Measurements from ENCODE around the gene SGK1.

Gene SGK1

DNA sequence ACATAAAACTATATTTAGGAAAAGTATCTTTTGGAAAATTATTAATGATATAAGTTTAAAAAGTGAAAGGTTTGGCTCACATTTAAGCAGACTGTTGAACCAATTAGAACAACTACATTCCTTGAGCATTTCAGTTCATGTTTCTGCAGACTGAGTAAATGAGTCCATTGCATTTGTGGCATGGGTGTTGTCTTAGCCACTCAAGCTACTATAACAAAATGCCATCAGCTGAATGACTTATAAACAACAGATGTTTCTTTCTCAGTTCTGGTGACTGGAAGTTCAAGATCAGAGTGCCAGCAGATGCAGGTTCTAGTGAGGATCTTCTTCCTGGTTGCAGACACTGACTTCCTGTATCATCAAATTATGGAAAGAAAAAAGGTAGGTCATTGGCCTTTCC is 198.4 kb downstream of the SGK1 start:
- H3K4me1 ChIP-seq (ENCODE audit: control insufficient read depth, insufficient read depth, low read length) = no peaks in the 10 kb centered on the region
- H3K27ac ChIP-seq (ENCODE audit: low read length) = no peak overlapping the region
- H3K4me3 ChIP-seq (ENCODE audit: low read length in 2 of 2) = no peak overlapping the region
- H3K27me3 ChIP-seq (ENCODE audit: control insufficient read depth in 1 of 2, insufficient read depth in 2 of 2, low read length in 2 of 2) = peaks cover 6 to 7% of the 10 kb centered on the region in 2 donors
- no peaks in the 10 kb centered on the region for H3K36me3 ChIP-seq (ENCODE audit: control insufficient read depth in 2 of 2, insufficient read depth in 2 of 2, low read length in 2 of 2)
- H3K9me3 ChIP-seq (ENCODE audit: control insufficient read depth in 2 of 2, low read length in 2 of 2) = no peaks in the 10 kb centered on the region
- H3K9ac ChIP-seq (ENCODE audit: low read length in 2 of 2) = no peak overlapping the region

Measured in stomach smooth muscle (tissue), 2 donors.